ENCODE results near the gene SP110. TPM values are rescaled to one million over a fixed set of nuclear protein-coding genes. Genes with fewer than 3 reads are reported as not detected.

The SP110 gene
- total RNA-seq, 4 donors from 2014 or later, result 7.2 to 21.7 (median 13.1) TPM

GRCh38 chr2:230246206-230246605, 26.4 kb upstream of the SP110 start:
- Histone ChIP-seq H3K36me3 (no peaks in the 10 kb centered on the region), H3K27ac (no peak overlapping the region), H3K27me3 (no peaks in the 10 kb centered on the region), H3K4me1 (no peaks in the 10 kb centered on the region), H3K4me3 (no peak overlapping the region), H3K9me3 (no peaks in the 10 kb centered on the region)
- no peak for TF ChIP-seq POLR2A (IDR thresholded peaks at IDR 0.05)
- TF ChIP-seq CTCF (IDR thresholded peaks at IDR 0.05), result no peak
- WGBS, 2 donors, result 35 to 70% methylated on average over 3 of the region's 3 CpGs
- intact Hi-C loops (cut with DNase I), result no loop called here
- no peak for DNase-seq

GRCh38 chr2:230244211-230244610, 24.4 kb upstream of the SP110 start:
- Histone ChIP-seq H3K27ac (no peak overlapping the region), H3K4me1 (no peaks in the 10 kb centered on the region), H3K36me3 (no peaks in the 10 kb centered on the region), H3K4me3 (no peak overlapping the region), H3K9me3 (no peaks in the 10 kb centered on the region), H3K27me3 (no peaks in the 10 kb centered on the region)
- WGBS, 2 donors, result 86 to 90% methylated on average over 2 of the region's 2 CpGs
- intact Hi-C loops (cut with DNase I), result no loop called here
- no peak for TF ChIP-seq POLR2A (IDR thresholded peaks at IDR 0.05)
- DNase-seq, result no peak

- Histone ChIP-seq H3K4me1 (no peaks in the 10 kb centered on the region), H3K36me3 (no peaks in the 10 kb centered on the region), H3K27ac (no peak overlapping the region), H3K27me3 (no peaks in the 10 kb centered on the region), H3K9me3 (peaks cover 0 to 8% (median 3%) of the 10 kb centered on the region in 3 donors), H3K4me3 (no peak overlapping the region)
- 73 to 76% methylated on average over 3 of the region's 3 CpGs for WGBS, 2 donors
- intact Hi-C loops (cut with DNase I), result no loop called here
- TF ChIP-seq POLR2A (IDR thresholded peaks at IDR 0.05) (no peak), CTCF (IDR thresholded peaks at IDR 0.05) (no peak)
- DNase-seq, result no peak
Measured at GRCh38 chr2:230234845-230235244, 15.1 kb upstream of the SP110 start.

- Histone ChIP-seq H3K36me3 (no peaks in the 10 kb centered on the region), H3K4me1 (no peaks in the 10 kb centered on the region), H3K9me3 (peaks cover 0 to 9% (median 3%) of the 10 kb centered on the region in 3 donors), H3K27me3 (no peaks in the 10 kb centered on the region), H3K27ac (no peak overlapping the region), H3K4me3 (no peak overlapping the region)
- no peak for TF ChIP-seq CTCF (IDR thresholded peaks at IDR 0.05)
- TF ChIP-seq POLR2A (IDR thresholded peaks at IDR 0.05), result no peak
- no peak for DNase-seq
- WGBS, 2 donors, result 67 to 74% methylated on average over 3 of the region's 3 CpGs
- intact Hi-C loops (cut with DNase I), result no loop called here
Measured at GRCh38 chr2:230234122-230234722, 14.4 kb upstream of the SP110 start.

GRCh38 chr2:230231251-230231650, 11.5 kb upstream of the SP110 start:
- H3K4me1 ChIP-seq, result no peaks in the 10 kb centered on the region
- H3K4me3 ChIP-seq, result no peak overlapping the region
- no peak for DNase-seq
- H3K36me3 ChIP-seq, result no peaks in the 10 kb centered on the region
- no peak overlapping the region for H3K27ac ChIP-seq
- no peaks in the 10 kb centered on the region for H3K27me3 ChIP-seq
- WGBS, 2 donors, result 57 to 58% methylated on average over 3 of the region's 3 CpGs
- H3K9me3 ChIP-seq, result peaks cover 0 to 9% (median 3%) of the 10 kb centered on the region in 3 donors
- no peak for TF ChIP-seq CTCF (IDR thresholded peaks at IDR 0.05)
- no peak for TF ChIP-seq POLR2A (IDR thresholded peaks at IDR 0.05)
- intact Hi-C loops (cut with DNase I), result no loop called here
